Stimulated activated CD4-positive, alpha-beta T cell treated with anti-CD3 and anti-CD28 coated beads, Interleukin-15, amount 100 ng/mL, for 1 hour (primary cell): ENCODE measurements around the gene ADISSP.

Source experiments
- DNase-seq, 2 donors: peaks; one replicate each; pipeline ENCODE4 v3.0.0-alpha.2; 2020; ENCODE audit warnings: low read depth in 1 of 2, low spot score in 1 of 2

The ADISSP gene

DNA sequence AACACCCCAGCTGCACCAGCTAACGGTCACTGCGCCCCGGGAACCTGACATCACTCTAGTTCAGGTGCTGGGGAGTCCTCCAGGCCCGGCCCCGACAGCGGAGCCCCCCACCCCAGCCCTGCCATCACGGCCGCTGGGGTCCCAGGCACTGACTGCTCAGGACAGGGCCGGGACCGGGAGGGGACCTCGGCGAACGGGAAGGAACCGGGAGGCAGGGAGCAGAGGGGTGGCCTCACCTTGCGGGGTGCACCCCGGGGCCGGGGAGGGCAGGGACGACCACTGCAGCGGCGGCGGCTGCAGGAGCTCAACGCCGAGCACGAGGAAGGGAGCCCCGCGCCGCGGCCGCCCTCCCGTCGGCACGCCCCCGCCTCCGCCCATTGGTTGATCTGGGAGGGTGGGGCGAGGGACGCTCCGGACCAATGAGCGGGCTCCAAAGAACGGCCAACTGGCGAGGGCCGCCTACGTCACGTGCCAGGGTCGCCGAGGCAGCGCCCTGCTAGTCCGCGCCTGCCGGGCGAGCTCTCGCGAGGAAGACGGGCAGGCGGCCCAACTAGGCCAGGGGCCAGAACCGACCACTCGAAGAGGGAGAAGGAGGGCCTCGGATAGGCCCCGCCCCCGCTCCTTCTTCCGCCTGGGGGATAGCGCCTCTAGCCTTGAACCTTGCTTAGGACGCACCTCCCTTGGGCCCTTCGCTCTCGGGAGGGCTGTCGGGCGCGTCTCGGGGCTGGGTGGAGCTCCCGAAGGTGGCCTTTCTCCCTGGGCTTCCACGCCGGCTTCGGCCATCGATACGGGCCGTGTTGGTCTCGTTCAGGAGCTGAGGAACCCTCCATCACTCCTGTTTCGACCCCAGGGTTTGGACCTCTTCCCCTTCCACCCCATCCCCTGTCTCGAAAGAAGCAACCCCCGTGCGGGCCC, at the start of gene ADISSP:
Gene ADISSP (minus strand): TSS at position 327 of the 915 bp plus-strand sequence. CDS start 7,653 bp downstream, outside the sequence.
- peak; percentile 93 to 95 for DNase-seq

- no peak for DNase-seq
Observed at GRCh38 chr20:3815703-3816315, 48.3 kb upstream of the ADISSP start.

DNA sequence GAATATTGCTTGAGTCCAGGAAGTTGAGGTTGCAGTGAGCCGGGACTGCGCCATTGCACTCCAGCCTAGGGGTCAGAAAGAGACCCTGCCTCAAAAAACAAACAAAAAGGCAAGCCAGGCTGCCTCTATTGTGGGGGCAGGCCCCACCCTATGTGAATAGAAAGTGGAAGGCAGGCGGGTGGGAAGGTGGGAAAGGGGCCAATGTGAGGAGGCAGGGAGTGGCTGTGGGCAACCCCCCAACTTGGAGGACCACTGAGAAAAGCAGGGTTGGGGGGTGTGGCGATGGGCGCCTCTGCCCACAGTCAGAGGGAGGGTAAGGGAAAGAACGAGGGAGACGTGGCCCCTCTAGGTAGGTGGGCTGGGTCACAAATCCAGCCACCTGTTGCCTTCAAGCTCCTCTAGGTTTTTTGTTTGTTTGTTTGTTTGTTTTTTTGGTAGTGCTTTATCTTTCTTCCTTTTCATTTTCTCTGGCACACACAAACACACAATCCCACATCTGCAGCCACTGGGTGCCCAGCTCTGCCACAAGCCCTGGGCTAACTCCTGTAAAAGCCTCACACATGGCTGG, 47.5 kb upstream of the ADISSP start:
- DNase-seq, result no peak

- no peak for DNase-seq
Observed at GRCh38 chr20:3813848-3814581, 46.5 kb upstream of the ADISSP start.

DNA sequence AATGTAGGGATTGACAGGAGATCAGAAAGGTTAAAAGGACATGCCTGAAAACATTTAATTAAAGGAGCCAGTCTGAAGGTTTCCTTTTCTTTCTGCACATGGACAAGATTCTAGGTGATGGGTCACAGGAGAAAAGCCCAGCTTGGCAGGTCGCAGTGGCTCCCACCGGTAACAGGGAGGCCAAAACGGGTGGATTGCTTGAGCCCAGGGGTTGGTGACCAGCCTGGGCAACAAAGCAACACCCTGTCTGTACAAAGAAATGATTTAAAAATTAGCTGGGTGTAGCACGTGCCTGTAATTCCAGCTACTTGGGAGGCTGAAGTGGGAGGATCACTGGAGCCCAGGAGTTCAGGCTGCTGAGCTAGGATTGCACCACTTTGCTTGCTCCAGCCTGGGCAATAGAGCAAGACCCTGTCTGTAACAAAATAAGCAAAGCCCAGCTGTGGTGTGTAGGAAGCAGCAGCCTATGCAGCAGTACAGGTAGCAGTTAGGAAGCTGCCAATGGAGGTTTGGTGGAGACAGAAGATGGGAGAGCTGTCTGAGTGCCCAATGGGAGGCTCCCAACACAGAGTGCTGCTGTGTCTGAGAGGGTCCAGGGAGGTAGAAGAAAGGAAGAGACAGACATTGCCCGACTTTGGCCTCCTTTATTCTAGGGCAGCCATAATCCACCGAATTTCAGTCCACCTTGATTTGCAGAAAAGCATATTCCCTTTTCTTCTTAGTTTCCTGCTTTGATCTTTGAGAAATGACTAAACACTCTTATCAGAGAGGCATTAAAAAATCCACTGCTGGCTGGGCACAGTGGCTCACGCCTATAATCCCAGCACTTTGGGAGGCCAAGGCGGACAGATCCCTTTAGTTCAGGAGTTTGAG, 45.7 kb upstream of the ADISSP start:
- no peak for DNase-seq

GRCh38 chr20:3812259-3812681, 44.7 kb upstream of the ADISSP start:
- no peak for DNase-seq

DNA sequence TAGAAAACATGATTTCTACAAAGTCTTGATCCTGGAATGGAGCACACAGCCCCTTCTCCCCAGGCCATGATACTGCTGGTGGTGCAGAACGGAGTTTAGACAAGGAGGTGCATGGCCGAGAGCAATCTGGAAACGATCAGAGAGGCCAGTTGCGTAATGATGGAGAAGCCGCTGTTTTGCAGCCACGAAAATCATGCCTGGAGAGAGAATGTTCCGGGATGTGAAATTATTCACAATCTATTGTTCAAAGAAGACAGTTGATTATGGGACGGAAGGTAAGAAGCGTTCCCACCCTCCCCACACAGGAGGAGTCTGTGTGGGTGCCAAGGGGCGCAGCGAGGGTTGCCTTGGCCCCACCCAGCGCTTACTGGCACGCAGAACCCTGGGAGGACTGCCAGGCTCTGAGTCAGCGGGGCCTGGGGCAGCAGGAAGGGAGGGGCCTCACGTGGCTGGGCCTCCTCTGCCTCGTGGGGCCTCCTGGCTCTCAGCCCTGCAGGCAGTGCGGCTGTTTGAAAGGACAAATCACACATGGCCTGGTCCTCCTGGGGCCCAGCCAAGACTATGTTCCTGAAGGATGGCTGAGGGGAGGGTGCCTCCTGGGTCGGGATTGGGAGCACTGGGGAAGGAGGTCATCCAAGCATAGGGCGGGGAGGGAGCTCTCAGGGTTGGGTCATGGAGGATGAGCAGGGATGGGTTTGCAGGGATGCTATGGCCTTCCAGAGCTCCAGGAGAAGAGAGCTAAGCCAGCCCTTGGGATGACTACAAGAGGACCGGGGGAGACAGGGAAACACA, 44.1 kb upstream of the ADISSP start:
- DNase-seq, result peak; percentile 85 to 89

GRCh38 chr20:3808544-3808943, 41.0 kb upstream of the ADISSP start:
- no peak for DNase-seq

GRCh38 chr20:3804781-3805180, 37.2 kb upstream of the ADISSP start:
- DNase-seq, result no peak

- no peak for DNase-seq
Observed at GRCh38 chr20:3804254-3804751, 36.8 kb upstream of the ADISSP start.

DNA sequence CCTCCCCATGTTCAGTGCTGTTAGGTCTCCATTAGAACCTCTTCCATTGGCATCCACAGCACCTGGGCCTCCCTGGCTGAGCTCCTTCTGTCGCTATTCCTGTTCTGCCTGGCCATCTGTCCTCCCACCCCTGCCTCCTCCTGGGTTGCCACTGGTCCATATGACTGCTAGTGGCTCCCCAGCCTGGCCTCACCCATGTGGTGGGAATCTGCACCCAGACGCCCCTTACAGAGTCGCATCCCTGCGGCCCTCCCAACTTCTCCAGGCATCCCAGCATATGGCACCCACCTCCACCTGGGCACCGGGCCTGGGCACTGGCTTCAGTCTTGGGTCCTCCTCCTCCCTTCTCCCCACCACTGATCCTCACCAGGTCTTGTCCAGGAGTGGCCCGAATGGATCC, 36.3 kb upstream of the ADISSP start:
- no peak for DNase-seq

GRCh38 chr20:3803289-3803688, 35.7 kb upstream of the ADISSP start:
- no peak for DNase-seq

- no peak for DNase-seq
Observed at GRCh38 chr20:3802524-3803239, 35.1 kb upstream of the ADISSP start.

DNA sequence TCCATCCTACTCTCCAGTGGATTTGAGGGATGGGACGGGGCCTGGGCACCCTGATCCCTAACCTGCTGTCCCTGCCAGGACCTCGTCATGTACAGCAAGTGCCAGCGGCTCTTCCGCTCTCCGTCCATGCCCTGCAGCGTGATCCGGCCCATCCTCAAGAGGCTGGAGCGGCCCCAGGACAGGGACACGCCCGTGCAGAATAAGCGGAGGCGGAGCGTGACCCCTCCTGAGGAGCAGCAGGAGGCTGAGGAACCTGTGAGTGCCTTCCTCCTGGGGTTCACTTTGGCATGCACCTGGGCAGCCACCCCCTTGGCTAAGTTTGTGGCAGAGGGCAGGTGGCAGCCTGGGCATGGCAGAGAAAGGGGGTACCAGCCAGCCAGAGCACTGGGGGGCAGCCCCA, 34.3 kb upstream of the ADISSP start:
- DNase-seq, result no peak

DNA sequence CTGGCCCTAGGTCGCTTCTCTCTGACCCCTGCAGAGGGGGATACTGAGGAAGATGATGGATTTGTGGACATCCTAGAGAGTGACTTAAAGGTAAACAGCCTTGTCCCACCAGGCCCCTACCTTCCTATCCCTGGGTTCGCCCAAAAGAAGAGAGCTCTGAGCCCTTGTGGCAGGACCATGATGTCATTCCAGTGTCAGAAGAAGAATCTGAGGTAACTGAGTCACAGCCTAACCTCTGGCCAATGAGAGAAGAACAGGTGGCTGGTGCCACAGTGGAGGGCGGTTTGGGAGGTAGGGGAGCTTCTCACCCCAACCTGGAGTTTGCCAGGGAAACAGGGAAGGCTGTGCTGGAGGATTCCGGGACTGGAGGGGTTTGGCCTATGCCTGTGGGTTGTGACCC, 33.7 kb upstream of the ADISSP start:
- DNase-seq, result no peak

GRCh38 chr20:3800878-3801260, 33.3 kb upstream of the ADISSP start:
- DNase-seq, result no peak

DNA sequence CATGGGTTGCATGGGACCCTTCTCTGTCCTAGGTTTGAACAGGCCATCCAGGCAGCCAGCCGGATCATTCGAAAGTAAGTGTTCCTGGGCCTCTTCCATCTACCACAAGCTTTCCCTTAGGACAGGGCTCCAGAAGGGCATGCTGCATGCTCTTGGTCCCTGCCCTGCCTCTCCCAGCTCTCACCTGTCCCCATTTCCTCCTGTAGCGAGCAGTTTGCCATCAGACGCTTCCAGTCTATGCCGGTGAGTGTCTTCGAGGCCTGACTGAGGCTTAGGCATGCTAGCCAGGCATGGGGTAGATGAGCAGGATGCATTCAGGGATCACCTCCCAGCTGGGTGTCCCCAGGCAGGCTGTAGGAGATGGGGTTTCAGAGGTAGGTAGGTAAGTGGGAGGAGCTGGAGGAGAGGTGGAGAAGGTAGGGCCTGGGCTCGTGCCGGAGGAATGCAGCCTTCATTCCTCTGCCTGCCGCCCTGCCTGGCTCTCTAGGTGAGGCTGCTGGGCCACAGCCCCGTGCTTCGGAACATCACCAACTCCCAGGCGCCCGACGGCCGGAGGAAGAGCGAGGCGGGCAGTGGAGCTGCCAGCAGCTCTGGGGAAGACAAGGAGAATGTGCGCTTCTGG, 32.8 kb upstream of the ADISSP start:
- DNase-seq, result no peak

GRCh38 chr20:3798908-3799248, 31.3 kb upstream of the ADISSP start:
- no peak for DNase-seq

- DNase-seq, result no peak
Observed at GRCh38 chr20:3798373-3798768, 30.8 kb upstream of the ADISSP start.
